ENCODE data around the gene PSME1. TPM values are rescaled to one million over a fixed set of nuclear protein-coding genes. Genes with fewer than 3 reads are reported as not detected.

Gene PSME1
- polyA plus RNA-seq, 1 donor (not counting 4 experiments of a cell fraction or from before 2014, with no cell fraction given), result 75.1 TPM

- no peak for TF ChIP-seq EZH2 (IDR thresholded peaks at IDR 0.05; ENCODE audit: low read length)
- no peak for TF ChIP-seq CTCF (optimal IDR thresholded peaks at IDR 0.05 in 1 of 3, IDR thresholded peaks at IDR 0.05 in 1 of 3, conservative IDR thresholded peaks at IDR 0.05 in 1 of 3; ENCODE audit: extremely low read depth in 1 of 3, insufficient read depth in 2 of 3, low read length in 3 of 3)
- Histone ChIP-seq H3K36me3 (ENCODE audit: control insufficient read depth in 2 of 2, extremely low read depth in 1 of 2, insufficient read depth in 2 of 2, low read length in 2 of 2) (peaks cover 24 to 35% of the 10 kb centered on the region in 2 experiments), H3K4me2 (ENCODE audit: control insufficient read depth, extremely low read depth, insufficient read depth, low read depth, low read length) (no peak overlapping the region), H3K4me3 (ENCODE audit: control insufficient read depth in 2 of 3, extremely low read depth in 1 of 3, insufficient read depth in 2 of 3, low read depth in 1 of 3, low read length in 3 of 3) (no peak overlapping the region), H2AFZ (ENCODE audit: control insufficient read depth, low read length) (no peak overlapping the region), H3K27ac (ENCODE audit: control insufficient read depth, insufficient read depth, low read length) (no peak overlapping the region), H3K27me3 (ENCODE audit: control insufficient read depth, extremely low read depth, insufficient read depth, low read length) (no peaks in the 10 kb centered on the region), H3K9ac (ENCODE audit: control insufficient read depth, extremely low read depth, insufficient read depth, low read length) (no peak overlapping the region), H3K9me3 (ENCODE audit: control insufficient read depth, low read depth, low read length) (no peaks in the 10 kb centered on the region), H3K4me1 (ENCODE audit: control insufficient read depth, extremely low read depth, insufficient read depth, low read length) (peaks cover 9% of the 10 kb centered on the region), H3K9me1 (ENCODE audit: control insufficient read depth, extremely low read depth, insufficient read depth, low read length) (no peaks in the 10 kb centered on the region), H3K79me2 (ENCODE audit: control insufficient read depth, insufficient read depth, low read length) (no peaks in the 10 kb centered on the region), H4K20me1 (ENCODE audit: control insufficient read depth, extremely low read depth, insufficient read depth, low read length) (no peaks in the 10 kb centered on the region)
- dilution Hi-C loops (cut with MboI; ENCODE audit: extremely low pct_ligation_motif_present, low sequenced_read_pairs), result no loop called here
- FAIRE-seq (no peak), DNase-seq (ENCODE audit: low read depth, low spot score) (no peak)
Observed at GRCh38 chr14:24119691-24120090, 16.3 kb upstream of the PSME1 start.

GRCh38 chr14:24121210-24121609 lies 14.8 kb upstream of the PSME1 start:
- no peaks in the 10 kb centered on the region for H3K9me3 ChIP-seq (ENCODE audit: control insufficient read depth, low read depth, low read length)
- dilution Hi-C loops (cut with MboI; ENCODE audit: extremely low pct_ligation_motif_present, low sequenced_read_pairs), result no loop called here
- H2AFZ ChIP-seq (ENCODE audit: control insufficient read depth, low read length), result no peak overlapping the region
- H3K36me3 ChIP-seq (ENCODE audit: control insufficient read depth in 2 of 2, extremely low read depth in 1 of 2, insufficient read depth in 2 of 2, low read length in 2 of 2), result peaks cover 24 to 35% of the 10 kb centered on the region in 2 experiments
- no peaks in the 10 kb centered on the region for H4K20me1 ChIP-seq (ENCODE audit: control insufficient read depth, extremely low read depth, insufficient read depth, low read length)
- H3K4me3 ChIP-seq (ENCODE audit: control insufficient read depth in 2 of 3, extremely low read depth in 1 of 3, insufficient read depth in 2 of 3, low read depth in 1 of 3, low read length in 3 of 3), result no peak overlapping the region
- H3K4me2 ChIP-seq (ENCODE audit: control insufficient read depth, extremely low read depth, insufficient read depth, low read depth, low read length), result no peak overlapping the region
- H3K27ac ChIP-seq (ENCODE audit: control insufficient read depth, insufficient read depth, low read length), result no peak overlapping the region
- H3K9ac ChIP-seq (ENCODE audit: control insufficient read depth, extremely low read depth, insufficient read depth, low read length), result no peak overlapping the region
- no peaks in the 10 kb centered on the region for H3K79me2 ChIP-seq (ENCODE audit: control insufficient read depth, insufficient read depth, low read length)
- no peak for DNase-seq (ENCODE audit: low read depth, low spot score)
- TF ChIP-seq EZH2 (IDR thresholded peaks at IDR 0.05; ENCODE audit: low read length) (no peak), CTCF (optimal IDR thresholded peaks at IDR 0.05 in 1 of 3, IDR thresholded peaks at IDR 0.05 in 1 of 3, conservative IDR thresholded peaks at IDR 0.05 in 1 of 3; ENCODE audit: extremely low read depth in 1 of 3, insufficient read depth in 2 of 3, low read length in 3 of 3) (no peak)
- peaks cover under 1% of the 10 kb centered on the region for H3K4me1 ChIP-seq (ENCODE audit: control insufficient read depth, extremely low read depth, insufficient read depth, low read length)
- no peaks in the 10 kb centered on the region for H3K9me1 ChIP-seq (ENCODE audit: control insufficient read depth, extremely low read depth, insufficient read depth, low read length)
- no peak for FAIRE-seq
- no peaks in the 10 kb centered on the region for H3K27me3 ChIP-seq (ENCODE audit: control insufficient read depth, extremely low read depth, insufficient read depth, low read length)

All from keratinocyte (primary cell).